Coronary artery (tissue), 2 donors: ENCODE data around the gene RPL13.
"Not testable (repeated sequence)": the region's sequence is repeated elsewhere in the genome, so short reads cannot be mapped to it uniquely, and the experiment has no call there.

Experiments used
- DNase-seq: peaks from one replicate; pipeline ENCODE4 v3.0.0-alpha.2; 2017; ENCODE audit warnings: low spot score
- H3K27ac ChIP-seq, 2 donors: fragments of 200-600 bp; sonication (generic); one replicate each; pipeline ENCODE4 v1.5.1; 2016 to 2019
- H3K4me3 ChIP-seq: fragments of 200-600 bp; sonication (generic); 2 replicates; pipeline ENCODE4 v1.5.1; 2016; ENCODE audit warnings: mild to moderate bottlenecking, moderate library complexity
- TF ChIP-seq, protein P1 (sequence below): fragments of 200-600 bp; sonication (generic); IDR thresholded peaks from one replicate; pipeline ENCODE4 v1.5.1; 2019; ENCODE audit warnings: antibody characterized with exemption

RPL13 gene

DNA sequence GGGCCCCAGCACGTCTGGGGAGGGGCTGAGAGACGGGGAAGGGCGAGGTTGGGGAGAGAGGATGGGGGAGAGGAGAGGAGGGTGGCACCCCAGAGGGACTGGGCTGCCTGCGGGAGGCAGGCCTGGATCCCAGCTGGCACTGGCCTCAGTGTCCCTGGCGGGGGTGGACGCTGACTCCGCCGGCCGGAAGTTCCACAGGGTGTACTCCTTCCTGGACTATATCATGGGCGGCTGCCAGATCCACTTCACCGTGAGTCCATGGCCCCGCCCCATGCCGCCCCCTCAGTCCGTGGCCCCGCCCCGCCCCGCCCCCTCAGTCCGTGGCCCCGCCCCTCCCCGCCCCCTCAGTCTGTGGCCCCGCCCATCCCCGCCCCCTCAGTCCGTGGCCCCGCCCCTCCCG lies 26.4 kb downstream of the RPL13 start:
- H3K4me3 ChIP-seq = no peak overlapping the region
- H3K27ac ChIP-seq = no peak overlapping the region
- TF ChIP-seq, protein P1, sequence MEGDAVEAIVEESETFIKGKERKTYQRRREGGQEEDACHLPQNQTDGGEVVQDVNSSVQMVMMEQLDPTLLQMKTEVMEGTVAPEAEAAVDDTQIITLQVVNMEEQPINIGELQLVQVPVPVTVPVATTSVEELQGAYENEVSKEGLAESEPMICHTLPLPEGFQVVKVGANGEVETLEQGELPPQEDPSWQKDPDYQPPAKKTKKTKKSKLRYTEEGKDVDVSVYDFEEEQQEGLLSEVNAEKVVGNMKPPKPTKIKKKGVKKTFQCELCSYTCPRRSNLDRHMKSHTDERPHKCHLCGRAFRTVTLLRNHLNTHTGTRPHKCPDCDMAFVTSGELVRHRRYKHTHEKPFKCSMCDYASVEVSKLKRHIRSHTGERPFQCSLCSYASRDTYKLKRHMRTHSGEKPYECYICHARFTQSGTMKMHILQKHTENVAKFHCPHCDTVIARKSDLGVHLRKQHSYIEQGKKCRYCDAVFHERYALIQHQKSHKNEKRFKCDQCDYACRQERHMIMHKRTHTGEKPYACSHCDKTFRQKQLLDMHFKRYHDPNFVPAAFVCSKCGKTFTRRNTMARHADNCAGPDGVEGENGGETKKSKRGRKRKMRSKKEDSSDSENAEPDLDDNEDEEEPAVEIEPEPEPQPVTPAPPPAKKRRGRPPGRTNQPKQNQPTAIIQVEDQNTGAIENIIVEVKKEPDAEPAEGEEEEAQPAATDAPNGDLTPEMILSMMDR = no peak
- DNase-seq = no peak

DNA sequence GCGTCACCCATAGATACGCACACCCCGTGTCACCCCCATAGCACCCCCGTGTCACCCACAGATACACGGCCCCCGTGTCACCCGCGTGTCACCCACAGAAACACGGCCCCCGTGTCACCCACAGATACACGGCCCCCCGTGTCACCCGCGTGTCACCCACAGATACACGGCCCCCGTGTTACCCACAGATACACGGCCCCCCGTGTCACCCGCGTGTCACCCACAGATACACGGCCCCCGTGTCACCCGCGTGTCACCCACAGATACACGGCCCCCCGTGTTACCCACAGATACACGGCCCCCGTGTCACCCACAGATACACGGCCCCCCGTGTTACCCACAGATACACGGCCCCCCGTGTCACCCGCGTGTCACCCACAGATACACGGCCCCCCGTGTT lies 27.2 kb downstream of the RPL13 start:
- H3K4me3 ChIP-seq, H3K27ac ChIP-seq, DNase-seq: not testable (repeated sequence)

DNA sequence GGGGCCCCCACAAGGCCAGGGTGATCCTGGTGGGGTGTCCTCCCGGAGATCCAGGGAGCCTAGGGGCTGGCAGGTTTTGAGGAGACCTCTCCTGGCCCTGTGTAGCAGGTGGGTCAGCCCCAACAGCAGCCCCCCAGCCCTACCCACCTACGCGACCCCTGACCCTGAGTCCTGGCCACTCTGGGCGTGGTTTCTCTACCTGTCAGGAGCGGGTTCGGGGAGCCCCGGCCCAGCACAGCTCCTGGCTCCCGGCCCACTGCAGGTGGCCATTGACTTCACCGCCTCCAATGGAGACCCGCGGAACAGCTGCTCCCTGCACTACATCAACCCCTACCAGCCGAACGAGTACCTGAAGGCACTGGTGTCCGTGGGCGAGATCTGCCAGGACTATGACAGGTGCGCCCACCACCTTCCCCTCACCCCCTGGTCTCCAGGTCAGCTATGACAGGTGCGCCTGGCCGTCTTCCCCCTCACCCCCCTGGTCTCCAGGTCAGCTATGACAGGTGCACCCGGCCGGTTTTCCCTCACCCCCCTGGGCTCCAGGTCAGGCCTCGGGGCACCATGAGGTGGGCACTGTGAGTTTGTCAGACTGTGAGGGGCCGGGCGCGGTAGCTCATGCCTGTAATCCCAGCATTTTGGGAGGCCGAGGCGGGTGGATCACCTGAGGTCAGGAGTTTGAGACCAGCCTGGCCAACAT lies 28.1 kb downstream of the RPL13 start:
- no peak for DNase-seq

DNA sequence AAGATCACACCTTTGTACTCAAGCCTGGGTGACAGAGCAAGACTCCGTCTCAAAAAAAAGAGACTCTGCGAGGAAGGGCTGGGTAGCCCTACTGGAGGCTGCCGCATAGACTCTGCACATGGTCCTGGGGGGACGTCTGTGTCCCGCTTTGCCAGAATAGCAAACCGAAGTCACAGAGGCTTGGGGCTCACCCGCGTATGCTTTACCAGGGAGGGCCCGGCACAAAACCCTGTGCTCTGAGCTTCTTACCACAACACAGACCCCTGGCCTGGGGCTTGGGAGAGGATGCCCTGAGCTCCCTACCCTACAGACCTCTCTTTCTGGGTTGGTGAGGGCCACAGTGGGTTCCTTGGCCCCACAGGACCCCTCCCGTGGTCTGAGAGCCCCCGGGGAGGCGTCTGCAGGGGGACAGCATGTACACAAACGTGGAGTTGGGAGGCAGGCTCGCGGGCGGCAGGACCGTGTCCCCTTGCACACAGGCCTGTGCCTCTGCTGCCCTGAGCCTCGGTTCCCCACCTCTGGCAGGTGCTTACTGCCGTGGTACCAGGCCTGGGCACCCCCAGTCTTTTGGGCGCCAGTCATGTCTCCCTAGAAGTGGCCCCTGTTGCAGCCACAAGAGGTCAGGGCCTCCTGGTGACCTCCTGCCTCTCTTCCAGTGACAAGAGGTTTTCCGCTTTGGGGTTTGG lies 28.9 kb downstream of the RPL13 start:
- no peak for DNase-seq
- TF ChIP-seq, protein P1 = no peak
- Histone ChIP-seq H3K4me3 (no peak overlapping the region), H3K27ac (no peak overlapping the region)

More for the DNA sequence above, 28.1 kb downstream of the RPL13 start:
- Histone ChIP-seq H3K27ac (no peak overlapping the region), H3K4me3 (no peak overlapping the region)
- TF ChIP-seq, protein P1 = no peak

DNA sequence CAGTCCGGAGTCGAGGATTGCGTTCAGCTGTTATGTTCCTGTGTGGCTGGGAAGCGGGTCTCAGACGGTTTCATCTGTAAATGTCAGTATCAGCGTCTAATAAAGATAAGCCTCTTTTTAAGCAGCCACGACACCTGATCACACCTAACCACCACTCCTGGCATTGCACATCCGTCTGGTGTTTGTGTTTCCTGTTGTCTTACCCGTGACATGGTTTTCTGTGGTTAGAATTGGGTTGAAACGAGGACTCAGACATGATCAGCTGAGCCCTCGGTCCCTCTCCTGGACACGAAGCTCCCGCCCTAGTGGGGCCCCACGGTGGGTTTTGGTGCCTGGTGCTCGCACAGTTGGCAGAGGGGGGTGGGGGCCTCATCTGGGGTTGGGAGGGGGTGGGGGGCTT lies 33.4 kb downstream of the RPL13 start:
- Histone ChIP-seq H3K27ac (no peak overlapping the region), H3K4me3 (no peak overlapping the region)
- TF ChIP-seq, protein P1 = no peak
- no peak for DNase-seq

DNA sequence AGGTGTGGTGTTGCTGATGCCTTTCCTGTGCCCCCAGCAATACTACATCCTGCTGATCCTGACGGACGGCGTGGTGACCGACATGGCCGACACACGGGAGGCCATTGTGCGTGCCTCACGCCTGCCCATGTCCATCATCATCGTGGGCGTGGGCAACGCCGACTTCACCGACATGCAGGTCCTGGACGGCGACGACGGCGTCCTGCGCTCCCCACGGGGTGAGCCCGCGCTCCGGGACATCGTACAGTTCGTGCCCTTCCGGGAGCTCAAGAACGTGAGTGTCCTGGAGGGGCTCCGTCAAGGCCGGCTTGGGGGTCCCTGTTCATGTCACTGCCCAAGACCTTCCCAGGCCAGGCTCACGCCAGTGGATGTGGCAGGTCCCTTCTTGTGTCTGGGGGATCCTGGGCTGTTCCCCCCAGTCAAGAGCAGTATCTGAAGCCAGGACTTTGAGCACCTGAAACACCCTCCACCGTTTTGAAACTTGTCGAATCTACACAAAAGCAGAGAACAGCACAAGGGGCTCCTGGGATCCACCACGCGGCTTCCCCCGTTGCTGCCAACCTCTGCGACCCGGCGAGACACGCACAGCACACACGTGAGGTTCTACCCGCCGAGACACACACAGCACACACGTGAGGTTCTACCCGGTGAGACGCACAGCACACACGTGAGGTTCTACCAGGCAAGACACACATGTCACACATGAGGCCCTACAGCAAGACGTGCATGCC lies 35.0 kb downstream of the RPL13 start:
- no peak for DNase-seq
- H3K27ac ChIP-seq = no peak overlapping the region
- no peak overlapping the region for H3K4me3 ChIP-seq
- TF ChIP-seq, protein P1 = no peak

DNA sequence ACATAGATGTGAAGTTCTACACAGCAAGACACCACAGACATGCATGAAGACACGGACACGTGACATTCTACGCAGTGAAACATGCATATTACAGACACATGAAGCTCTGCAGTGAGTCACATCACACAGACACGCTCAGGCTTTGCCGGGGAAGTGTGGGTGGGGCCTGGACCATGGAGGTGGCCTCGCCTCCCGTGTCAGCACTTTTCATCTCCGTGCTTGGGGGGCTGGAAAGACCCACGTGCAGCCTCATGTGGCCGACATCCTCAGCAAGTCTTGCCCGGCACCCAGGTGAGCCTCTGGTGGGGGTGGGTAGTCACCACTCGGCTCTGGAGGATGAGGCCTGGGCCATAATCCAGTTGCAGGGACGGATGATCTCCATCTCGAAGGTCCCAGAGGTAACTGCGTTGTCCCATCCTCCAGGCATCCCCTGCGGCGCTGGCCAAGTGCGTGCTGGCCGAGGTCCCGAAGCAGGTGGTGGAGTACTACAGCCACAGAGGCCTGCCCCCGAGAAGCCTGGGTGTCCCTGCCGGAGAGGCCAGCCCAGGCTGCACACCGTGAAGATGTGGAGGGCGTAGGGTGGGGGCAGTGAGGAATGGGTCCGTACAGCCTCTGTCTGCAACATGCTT lies 35.7 kb downstream of the RPL13 start:
- no peak for DNase-seq
- TF ChIP-seq, protein P1 = no peak
- no peak overlapping the region for H3K4me3 ChIP-seq
- no peak overlapping the region for H3K27ac ChIP-seq
